Astrocyte (in vitro differentiated cells and primary cell): Measurements from ENCODE around the gene CDK6.

Experiments used
- CTCF ChIP-seq: IDR thresholded peaks from 2 replicates; pipeline ENCODE4 v1.5.1; 2011; ENCODE audit warnings: low read depth, mild to moderate bottlenecking, inconsistent platforms, low read length, moderate library complexity; ENCODE audit not compliant: insufficient read depth
- EZH2 ChIP-seq: IDR thresholded peaks from 2 replicates; pipeline ENCODE4 v1.6.1; 2012; ENCODE audit warnings: mild to moderate bottlenecking, low read length, inconsistent platforms; ENCODE audit not compliant: insufficient read depth

DNA sequence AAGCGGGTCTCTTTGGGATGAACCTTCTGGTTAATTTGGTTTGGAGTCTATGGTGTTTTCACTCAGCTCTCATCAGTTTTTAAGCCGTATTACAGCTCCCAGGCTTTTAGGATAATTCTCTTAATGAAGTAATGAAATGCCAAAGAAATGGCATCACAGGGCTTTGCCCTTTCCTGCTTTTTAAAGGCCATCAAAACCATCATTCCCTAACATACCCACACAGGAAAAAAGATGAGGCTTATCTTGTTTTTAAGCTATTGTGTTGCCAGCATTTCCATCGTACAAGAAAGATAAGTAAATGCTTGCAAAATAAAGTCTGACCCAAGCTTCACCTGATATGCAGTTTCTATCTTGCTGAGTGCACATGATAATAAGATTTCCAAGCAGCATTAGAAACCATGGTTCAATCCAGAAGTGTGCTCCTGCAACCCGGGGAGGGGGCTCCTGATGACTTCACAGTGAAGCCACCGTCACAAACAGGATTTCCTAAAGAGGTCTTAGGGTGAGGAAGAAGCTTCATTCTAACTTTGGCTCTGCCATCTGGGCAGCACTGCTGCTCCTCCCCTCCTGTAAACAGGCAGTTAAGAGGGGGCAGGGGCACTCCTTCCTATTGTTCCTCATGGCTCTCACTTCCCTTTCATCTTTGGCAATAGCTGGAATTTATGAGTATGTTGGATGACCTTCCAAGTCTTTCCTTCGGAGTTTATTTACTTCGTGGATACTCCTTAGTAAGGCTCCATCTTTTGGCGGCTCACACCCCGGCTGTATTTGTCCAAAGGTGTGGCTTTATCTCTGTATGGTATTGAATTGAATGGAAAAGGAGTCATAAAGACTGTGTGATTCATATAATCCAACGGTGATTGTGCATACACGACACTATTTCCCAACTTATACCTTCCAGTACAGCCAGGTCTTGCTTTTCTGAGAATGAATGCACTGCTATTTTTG is 191.0 kb downstream of the CDK6 start:
- TF ChIP-seq CTCF (no peak), EZH2 (no peak)
